T follicular helper cell (primary cell): ENCODE results near the gene LTO1.
"Not testable (repeated sequence)": the region's sequence is repeated elsewhere in the genome, so short reads cannot be mapped to it uniquely, and the experiment has no call there.

Experiments used
- DNase-seq: peaks from one replicate; pipeline ENCODE4 v3.0.0-alpha.2; 2020; ENCODE audit warnings: low read depth

The LTO1 gene

GRCh38 chr11:69700278-69701140 lies 25.4 kb upstream of the LTO1 start:
- no peak for DNase-seq

GRCh38 chr11:69699213-69699612 lies 24.1 kb upstream of the LTO1 start:
- DNase-seq: no peak

- no peak for DNase-seq
Measured at GRCh38 chr11:69698362-69698761, 23.2 kb upstream of the LTO1 start.

- DNase-seq: no peak
Measured at GRCh38 chr11:69697861-69698260, 22.7 kb upstream of the LTO1 start.

GRCh38 chr11:69697469-69697843 lies 22.3 kb upstream of the LTO1 start:
- DNase-seq: no peak

GRCh38 chr11:69696749-69697468 lies 21.8 kb upstream of the LTO1 start:
- no peak for DNase-seq

- not testable (repeated sequence) for DNase-seq
Measured at GRCh38 chr11:69695995-69696394, 20.8 kb upstream of the LTO1 start.

- no peak for DNase-seq
Measured at GRCh38 chr11:69695581-69695980, 20.4 kb upstream of the LTO1 start.

- no peak for DNase-seq
Measured at GRCh38 chr11:69694781-69695180, 19.6 kb upstream of the LTO1 start.

- DNase-seq: no peak
Measured at GRCh38 chr11:69692422-69692821, 17.3 kb upstream of the LTO1 start.

GRCh38 chr11:69691463-69691862 lies 16.3 kb upstream of the LTO1 start:
- DNase-seq: no peak

GRCh38 chr11:69689484-69690319 lies 14.5 kb upstream of the LTO1 start:
- no peak for DNase-seq

GRCh38 chr11:69687969-69688771 lies 13.0 kb upstream of the LTO1 start:
- DNase-seq: not testable (repeated sequence)

GRCh38 chr11:69686856-69687255 lies 11.7 kb upstream of the LTO1 start:
- no peak for DNase-seq

GRCh38 chr11:69686452-69686851 lies 11.3 kb upstream of the LTO1 start:
- DNase-seq: no peak

- no peak for DNase-seq
Measured at GRCh38 chr11:69685348-69685747, 10.2 kb upstream of the LTO1 start.

GRCh38 chr11:69684651-69685050 lies 9.5 kb upstream of the LTO1 start:
- DNase-seq: no peak

GRCh38 chr11:69683764-69684333 lies 8.7 kb upstream of the LTO1 start:
- no peak for DNase-seq

GRCh38 chr11:69682681-69683326 lies 7.7 kb upstream of the LTO1 start:
- DNase-seq: no peak

- DNase-seq: no peak
Measured at GRCh38 chr11:69682221-69682620, 7.1 kb upstream of the LTO1 start.

- no peak for DNase-seq
Measured at GRCh38 chr11:69680688-69681087, 5.5 kb upstream of the LTO1 start.
